GM21526 (cell line): Measurements from ENCODE around the gene TMEM69.
A peak's percentile ranks its signal among the peaks of the same experiment; 100 is the strongest.

Experiments
- ATAC-seq: cut with Tn5 transposase; IDR thresholded peaks from one replicate; pipeline ENCODE4 v1.9.1; 2021; ENCODE audit warnings: moderate library complexity; ENCODE audit not compliant: unreplicated experiment, low FRiP score

Gene TMEM69, protein sequence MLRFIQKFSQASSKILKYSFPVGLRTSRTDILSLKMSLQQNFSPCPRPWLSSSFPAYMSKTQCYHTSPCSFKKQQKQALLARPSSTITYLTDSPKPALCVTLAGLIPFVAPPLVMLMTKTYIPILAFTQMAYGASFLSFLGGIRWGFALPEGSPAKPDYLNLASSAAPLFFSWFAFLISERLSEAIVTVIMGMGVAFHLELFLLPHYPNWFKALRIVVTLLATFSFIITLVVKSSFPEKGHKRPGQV

DNA sequence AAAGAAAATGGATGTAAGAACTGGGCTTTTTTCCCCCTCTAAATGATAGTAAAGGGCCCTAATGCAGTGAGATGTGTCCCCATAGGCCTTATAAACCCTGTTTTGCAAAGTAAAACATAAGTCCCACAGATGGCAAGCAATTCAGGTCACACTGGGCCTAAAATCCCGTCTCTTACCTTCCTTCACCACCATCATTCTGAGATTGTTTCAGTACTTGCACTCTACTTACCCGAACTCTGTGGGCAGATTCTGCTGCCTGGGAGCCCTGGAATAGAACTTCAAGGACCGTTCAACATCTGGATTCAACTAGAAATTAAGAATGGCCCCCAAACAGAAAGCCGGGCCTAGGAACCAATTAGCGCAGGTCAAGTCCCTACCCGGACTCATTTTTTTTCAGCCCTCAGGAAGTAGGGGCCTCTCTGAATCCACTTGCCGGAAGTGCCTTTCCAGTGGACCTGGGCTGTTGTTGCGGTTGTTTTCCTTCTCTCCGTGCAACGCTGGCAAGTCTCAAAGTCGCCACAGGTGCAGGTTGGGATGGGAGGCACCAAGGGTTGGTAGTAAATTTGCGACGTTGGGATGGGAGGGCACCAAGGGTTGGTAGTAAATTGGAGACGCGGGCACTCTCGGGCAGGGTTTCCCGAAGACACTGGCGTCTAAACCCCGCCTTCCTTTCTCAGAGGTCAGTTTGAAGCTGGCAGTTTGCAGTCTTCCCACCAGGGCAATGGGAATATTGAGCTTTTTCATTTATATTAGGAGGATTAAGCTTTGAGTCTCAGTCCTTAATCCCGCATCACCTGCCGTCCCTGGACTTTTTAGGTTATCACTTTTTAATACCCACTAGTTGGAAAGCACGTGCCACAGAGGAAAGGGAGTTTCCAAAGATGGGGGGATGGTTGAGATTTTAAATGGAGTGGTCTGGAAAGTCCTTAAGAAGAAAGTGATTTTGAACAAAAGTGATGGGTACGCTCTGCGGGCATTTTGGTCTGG lies at the start of gene TMEM69:
Gene TMEM69, plus strand, starts transcription at position 428 of the 987 bp plus-strand sequence. CDS start 2,888 bp downstream, outside the sequence.
- ATAC-seq, result peak; percentile 28

DNA sequence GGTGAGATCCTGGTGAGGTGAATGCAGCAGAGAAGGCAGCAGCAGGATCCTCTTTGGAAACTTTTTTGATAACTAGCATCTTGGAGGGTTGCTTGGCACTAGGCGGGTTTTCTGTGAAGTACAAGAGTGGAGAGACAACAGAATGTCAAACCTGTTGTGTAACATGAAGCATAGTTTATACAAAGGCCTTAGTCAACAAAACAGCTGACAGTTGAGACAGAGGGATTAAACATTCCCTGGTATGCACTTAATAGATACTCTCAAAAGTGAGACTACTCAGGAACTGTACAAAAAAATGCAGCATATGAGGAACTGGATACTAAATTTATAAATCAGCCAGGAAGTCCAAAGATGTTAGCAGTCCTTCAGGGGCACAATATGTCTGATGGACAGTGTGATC lies 47.7 kb upstream of the TMEM69 start:
- no peak for ATAC-seq

DNA sequence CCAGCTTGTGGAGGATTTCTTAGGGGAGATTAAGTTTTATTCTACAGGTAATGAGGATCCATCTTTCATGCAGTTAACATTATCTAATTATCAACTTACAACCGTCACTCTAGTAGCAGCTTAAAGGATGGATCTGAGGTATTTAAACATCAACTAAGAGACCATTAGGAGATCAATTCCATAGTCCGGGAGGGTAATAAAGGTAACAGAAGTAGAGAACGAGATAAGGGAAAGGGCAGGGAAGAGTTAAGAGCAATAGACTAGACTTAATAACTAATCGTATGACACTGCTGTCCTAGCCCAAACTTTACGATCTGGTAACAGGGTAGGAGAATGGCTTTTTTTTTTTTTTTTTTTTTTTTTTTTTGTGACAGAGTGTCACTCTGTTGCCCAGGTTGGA lies 44.7 kb upstream of the TMEM69 start:
- no peak for ATAC-seq

DNA sequence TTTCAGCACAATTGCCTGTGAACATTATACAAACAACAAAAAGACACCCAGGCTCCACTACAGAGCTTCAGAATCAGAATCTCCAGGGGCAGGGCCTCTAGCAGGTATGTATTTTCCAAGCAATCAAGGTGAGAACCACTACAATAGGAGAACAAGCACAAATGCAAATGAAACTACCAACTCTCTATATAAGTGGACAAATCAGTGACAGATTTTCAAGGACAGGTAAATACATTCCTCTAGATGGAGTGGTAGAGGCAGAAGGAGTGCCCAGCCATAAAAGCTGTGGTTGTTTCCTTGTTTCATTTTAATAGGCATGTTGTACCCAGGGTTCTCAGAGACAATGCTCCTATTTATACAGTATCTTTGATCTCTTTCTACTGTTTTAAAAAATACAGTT lies 44.0 kb upstream of the TMEM69 start:
- no peak for ATAC-seq

DNA sequence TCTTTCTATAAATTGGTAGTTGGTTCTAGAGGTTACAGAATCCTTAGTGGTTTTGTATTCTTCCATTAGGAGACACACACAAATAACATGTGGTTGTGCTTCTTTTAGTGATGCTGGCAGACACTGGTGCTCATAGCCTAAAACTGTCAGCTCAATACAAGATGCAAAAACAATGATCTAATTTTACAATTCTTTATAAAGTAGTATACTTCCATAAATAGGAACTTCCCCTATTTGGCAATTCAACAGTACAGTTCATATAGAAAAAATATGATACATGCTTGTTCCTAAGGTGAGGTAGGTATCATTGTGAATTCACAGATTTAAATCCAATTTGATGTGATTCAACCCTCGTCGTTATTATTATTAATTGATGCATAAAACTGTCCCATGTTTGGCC lies 43.3 kb upstream of the TMEM69 start:
- no peak for ATAC-seq

DNA sequence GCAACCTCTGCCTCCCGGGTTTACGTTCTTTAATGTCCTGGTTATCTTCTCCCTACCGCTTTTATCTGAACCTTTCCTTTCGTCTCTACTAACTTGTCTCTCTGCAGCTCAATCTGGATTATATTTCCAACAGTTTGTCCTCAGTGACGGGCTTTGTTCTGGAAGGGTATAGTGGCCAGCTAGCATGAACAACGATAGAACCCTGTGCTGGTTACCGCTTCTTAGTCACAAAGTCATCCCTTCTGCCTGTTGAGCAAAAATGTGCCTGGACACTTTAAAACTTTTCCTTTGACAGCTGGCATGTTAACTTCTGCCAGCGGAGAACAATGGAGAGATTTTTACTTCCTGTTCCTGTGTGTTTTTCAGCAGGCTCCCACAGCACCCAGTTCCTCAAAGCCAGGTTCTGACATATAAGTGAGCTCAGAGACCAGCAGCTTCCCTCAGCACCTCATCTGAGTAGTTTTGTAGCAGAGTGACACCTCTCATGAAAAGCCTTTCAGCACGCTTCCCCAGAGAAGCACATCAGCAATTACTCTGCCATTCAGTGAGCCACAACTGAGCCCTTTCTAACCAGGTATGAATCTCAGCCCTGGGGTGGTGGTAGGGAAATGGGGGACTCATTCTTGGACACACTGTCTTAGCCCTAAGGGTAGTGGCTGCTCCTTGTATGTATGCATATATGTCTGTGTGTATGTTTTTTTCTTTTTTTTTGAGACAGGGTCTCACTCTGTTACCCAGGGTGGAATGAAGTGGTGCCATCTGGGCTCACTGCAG lies 40.5 kb upstream of the TMEM69 start:
- ATAC-seq, result no peak

DNA sequence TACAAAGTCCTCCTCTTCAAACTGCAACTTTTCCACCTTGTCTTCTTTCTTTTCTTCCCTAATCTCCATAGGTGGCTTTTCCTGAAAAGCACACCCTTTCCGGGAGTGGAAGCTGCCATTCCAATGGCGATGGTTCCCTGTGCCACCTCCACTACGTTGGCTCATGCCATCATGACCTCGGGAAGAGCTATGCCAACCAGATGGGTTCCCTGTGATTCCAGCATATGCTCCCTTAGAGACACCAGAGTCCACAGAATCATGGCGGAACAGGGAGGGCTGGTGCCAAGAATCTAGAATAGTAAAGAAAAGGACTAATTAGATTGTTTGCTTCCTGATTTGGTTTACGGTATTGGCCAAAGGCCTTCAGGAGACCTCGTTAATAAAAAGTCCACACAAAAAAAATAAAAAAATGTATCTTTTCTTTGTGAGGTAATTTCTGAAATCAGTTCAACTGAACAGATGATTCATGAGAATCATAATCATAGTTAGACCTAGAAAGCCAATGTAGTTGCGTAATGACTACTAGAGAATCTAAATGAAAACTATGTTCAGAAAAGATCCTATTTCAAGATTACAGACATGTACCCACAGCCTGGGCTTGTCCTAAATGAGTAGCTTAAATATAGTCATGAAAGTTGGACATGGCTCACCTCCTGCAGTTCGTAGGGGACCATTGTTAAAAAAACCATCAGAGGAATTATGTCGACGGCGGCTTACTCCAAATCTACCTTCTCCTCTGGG lies 33.3 kb upstream of the TMEM69 start:
- ATAC-seq, result no peak

DNA sequence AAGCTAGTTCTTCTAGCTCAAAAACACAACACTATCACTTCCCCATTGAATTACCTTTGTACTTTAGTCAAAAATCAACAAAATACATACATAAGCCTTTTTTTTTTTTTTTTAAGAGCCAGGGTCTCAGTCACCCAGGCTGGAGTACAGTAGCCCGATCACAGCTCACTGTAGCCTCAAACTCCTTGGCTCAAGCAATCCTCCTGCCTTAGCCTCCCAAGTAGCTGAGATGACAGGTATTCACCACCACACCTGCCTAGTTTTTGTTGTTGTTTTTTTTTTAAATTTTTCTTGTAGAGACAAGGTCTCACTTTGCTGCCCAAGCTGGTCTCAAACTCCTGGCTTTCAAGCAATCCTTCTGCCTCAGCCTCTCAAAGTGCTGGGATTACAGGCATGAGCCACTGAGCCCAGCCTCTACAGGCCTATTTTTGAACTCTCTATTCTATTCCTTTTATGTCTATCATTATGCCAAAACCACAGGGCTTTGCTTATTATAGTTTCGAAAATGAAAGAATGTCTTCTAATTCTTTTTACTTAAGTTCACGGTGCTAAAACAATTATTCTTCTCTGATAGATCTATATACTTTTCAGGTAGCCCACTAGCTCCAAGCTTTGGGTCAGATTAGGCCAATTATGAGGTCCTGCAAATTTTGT lies 31.3 kb upstream of the TMEM69 start:
- no peak for ATAC-seq

DNA sequence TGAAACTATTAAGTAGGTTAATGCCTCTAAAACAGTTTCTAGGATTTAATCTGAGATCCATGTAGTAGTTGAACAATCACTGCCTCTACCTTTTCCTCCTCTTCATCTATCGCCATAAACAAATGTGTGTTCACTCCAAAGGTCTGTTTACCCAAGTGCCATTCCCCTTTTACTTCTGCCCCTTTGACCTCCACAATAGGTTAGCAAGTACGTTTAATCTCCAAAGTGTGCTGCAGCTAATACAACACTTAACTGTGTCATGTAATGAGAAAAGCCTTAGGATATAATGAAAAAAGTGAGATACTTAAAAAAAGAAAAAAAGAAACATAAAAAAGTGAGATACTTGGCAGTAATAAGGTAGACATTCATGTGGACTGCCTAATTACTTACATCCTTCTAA lies 29.8 kb upstream of the TMEM69 start:
- no peak for ATAC-seq

DNA sequence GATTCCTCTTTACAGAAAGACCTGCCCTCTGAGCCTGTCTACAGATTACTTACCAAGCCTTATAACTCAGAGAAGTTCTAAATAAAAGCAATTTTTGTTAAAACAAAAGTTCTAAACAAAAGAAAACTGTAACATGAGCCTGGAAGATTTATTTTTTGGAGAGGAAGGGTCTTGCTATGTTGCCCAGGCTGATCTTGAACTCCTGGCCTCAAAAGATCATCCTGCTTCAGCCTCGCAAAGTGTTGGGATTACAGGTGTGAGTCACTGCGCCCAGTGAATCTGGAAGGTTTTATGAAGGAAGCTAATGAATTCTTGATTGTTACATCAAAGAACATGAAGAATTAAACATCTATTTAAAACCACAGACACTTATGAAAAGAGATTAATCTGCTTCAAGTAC lies 28.8 kb upstream of the TMEM69 start:
- no peak for ATAC-seq

DNA sequence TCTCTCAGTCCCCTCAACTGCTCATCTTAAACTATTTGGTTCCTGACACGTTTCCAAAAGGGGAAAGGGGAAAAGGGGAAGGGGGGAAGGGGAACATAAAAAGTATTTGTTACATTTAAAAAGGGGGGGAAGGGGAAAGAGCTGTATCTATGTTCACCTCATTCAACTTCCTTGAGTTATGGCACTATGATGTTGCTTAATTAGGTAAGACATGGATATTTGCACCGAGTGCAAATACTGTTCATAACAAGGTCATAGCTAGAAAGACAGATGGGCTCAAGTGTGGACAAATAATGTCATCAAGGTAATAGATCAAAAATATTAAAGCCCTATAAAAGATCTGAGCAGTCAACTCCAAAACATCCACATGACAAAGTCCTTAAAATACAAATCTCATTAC lies 27.6 kb upstream of the TMEM69 start:
- no peak for ATAC-seq

DNA sequence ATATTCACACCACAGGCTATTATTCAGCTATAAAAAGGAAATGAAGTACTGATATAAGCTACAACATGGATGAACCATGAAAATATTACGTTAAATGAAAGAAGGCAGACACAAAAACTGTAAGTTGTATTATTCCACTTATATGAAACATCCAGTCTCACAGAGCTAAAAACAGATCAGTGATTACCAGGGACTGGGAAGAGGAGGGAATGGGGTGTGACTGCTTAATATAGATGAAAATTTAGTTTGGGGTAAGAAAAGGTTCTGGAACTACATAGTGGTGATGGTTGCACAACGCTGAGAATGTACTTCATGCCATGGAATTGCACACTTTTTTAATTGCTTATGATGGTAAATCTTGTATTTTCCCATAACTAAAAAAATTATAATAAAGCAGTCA lies 21.1 kb upstream of the TMEM69 start:
- ATAC-seq, result no peak

DNA sequence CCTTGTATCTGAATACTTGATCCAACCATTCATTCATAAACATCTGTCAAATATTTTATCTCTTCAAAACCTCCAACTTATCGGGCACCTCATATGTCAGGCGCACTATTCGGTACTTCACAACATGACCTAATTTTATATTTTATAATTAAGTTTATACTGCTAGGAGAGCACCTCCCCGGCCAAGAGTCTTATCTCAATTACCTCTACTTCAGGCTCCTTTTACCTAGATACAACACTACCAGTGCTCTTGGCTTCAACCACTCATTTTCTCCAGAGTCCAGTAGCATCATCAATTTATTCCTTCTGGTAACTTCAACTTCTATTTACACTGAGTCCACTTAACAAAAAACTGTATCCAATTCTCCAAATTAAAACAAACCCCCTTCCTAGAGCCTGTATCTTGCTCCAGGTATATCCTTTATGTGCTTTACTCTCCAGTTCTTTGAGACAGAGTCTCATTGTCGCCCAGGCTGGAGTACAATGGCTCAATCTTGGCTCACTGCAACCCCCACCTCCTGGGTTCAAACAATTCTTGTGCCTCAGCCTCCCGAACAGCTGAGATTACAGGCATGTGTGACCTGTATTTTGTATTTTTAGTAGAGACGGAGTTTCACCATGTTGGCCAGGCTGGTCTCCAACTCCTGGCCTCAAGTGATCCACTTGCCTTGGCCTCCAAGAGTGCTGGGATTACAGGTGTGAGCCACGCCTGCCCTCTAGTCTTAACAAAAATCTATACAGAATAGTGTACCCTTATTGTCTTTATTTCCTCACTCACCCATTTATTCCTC lies 20.5 kb upstream of the TMEM69 start:
- ATAC-seq, result no peak

DNA sequence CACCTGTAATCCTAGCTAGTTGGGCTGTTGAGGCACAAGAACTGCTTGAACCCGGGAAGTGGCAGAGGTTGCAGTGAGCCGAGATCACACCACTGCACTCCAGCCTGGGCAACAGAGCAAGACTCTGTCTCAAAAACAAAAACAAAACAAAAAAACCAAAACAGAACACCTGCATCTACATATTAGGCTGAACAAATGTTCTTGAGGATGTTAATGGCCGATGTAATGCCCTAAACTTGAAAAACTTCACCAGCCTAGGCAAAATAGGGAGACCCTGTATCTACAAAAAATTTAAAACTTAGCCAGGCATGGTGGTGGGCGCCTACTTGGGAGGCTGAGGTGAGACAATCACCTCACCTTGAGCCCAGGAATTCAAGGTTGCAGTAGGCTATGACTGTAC lies 19.5 kb upstream of the TMEM69 start:
- ATAC-seq, result no peak

DNA sequence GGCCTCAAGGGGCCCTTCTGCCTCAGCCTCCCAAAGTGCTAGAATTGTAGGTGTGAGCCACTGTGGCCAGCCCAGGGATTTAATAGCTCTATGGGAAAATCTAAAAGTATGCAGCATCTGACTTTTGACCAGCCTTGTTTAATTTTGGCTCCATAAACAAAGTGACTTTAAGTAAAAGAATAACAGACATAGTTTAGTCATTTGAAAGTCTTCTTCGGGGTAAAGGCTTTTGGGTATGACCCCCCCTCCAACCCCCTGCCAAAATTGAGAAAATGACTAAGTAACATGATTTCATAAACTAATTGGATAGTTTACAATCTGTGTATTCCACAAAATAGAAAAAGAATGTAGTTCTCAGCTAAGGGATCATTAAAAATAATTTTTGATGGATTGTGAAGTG lies 18.6 kb upstream of the TMEM69 start:
- no peak for ATAC-seq

DNA sequence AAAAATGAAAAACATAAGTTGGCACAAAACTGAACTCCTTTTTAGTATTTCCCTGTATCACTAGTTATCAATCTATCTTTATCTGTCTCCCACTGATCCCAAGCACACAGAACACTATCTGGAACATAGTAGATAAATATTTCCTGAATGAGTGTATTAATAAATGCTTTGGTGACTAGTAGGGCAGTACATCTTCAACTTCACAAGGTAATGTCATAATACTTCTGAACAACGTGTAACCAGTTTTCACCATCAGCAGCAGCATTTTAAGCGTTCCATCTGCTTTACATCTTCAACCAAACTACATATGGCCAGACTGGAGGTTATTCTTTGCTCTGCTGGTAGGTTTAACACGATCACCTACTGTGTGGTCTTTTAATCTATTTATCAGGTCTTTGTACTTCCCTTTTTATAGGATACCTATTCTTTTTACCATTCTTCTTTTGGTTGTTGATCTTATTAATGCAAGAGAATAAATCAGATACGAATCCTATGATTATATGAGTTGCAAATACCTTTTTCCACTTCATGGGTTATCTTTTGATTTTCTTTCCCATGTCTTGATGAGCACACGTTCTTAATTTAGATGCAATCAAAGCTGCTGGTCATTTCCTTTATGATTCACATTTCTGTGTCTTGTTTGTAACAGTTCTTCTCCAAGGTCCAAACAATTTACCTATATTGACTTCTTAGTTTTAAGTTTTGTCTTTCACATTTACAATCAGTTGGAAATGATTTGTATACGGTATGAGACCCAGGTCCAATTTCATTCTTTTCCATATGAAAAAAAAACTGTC lies 17.9 kb upstream of the TMEM69 start:
- ATAC-seq, result no peak

DNA sequence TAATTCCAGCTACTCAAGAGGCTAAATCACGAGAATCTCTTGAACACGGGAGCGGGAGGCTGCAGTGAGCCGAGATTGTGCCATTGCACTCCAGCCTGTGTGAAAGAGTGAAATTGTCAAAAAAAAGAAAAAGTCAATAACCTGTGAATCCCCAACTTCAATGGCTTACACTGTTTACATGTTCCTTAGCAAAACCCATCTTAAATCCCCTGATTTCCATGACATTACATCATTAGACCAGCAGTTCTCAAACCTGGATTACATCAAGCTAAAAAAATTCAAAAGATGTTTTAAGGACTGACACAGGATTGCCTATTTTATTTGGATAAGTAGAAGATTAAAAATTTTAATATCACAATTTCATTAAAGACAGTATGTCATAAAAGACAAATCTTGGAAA lies 14.0 kb upstream of the TMEM69 start:
- no peak for ATAC-seq

DNA sequence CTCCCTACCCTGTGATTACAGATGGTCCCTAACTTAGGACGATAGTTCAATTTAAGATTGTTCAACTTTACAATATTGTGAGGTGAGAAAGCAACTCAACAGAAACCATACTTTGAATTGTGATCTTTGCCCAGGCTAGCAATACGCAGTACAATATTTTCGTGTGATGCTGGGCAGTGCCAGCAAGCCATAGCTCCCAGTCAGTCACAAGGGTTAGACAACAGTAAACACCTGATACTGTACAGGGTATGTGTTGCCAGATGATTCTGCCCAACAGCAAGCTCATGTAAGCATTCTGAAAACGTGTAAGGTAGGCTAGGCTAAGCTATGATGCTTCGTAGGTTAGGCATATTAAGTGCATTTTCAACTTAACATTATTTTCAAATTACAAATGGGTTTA lies 13.5 kb upstream of the TMEM69 start:
- no peak for ATAC-seq
